ENCODE results near the gene NFIA. TPM values are rescaled to one million over a fixed set of nuclear protein-coding genes. Genes with fewer than 3 reads are reported as not detected.

NFIA gene
- total and polyA plus RNA-seq, 7 donors, result 4.0 to 42.7 (median 30.6) TPM

- H3K9me3 ChIP-seq, result no peaks in the 10 kb centered on the region
- peaks cover 20% of the 10 kb centered on the region for H3K4me1 ChIP-seq
- H3K27me3 ChIP-seq (ENCODE audit: insufficient read depth in 3 of 3, low read length in 2 of 3), result no peaks in the 10 kb centered on the region
- DNase-seq (no peak), ATAC-seq (no peak)
- WGBS, 3 donors, result 90 to 96% (median 92%) methylated on average over 5 of the region's 5 CpGs
- H3K27ac ChIP-seq, result no peak overlapping the region
- TF ChIP-seq, protein P1, sequence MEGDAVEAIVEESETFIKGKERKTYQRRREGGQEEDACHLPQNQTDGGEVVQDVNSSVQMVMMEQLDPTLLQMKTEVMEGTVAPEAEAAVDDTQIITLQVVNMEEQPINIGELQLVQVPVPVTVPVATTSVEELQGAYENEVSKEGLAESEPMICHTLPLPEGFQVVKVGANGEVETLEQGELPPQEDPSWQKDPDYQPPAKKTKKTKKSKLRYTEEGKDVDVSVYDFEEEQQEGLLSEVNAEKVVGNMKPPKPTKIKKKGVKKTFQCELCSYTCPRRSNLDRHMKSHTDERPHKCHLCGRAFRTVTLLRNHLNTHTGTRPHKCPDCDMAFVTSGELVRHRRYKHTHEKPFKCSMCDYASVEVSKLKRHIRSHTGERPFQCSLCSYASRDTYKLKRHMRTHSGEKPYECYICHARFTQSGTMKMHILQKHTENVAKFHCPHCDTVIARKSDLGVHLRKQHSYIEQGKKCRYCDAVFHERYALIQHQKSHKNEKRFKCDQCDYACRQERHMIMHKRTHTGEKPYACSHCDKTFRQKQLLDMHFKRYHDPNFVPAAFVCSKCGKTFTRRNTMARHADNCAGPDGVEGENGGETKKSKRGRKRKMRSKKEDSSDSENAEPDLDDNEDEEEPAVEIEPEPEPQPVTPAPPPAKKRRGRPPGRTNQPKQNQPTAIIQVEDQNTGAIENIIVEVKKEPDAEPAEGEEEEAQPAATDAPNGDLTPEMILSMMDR (IDR thresholded peaks at IDR 0.05), result no peak
- H3K4me3 ChIP-seq, result no peak overlapping the region
- H3K36me3 ChIP-seq (ENCODE audit: insufficient read depth in 1 of 2, low read depth in 1 of 2), result no peaks in the 10 kb centered on the region
- intact Hi-C loops (cut with DNase I), result loop anchor here in 1 of 2 donors (2.0 to 5.0 kb wide), 2 partner anchors 21 to 41 kb away; no protein-coding TSS in a partner anchor
These were observed 189.0 kb downstream of the NFIA start for GRCh38 chr1:61271412-61271789.

- no peaks in the 10 kb centered on the region for H3K27me3 ChIP-seq (ENCODE audit: insufficient read depth in 3 of 3, low read length in 2 of 3)
- no peaks in the 10 kb centered on the region for H3K9me3 ChIP-seq
- TF ChIP-seq, protein P1 (IDR thresholded peaks at IDR 0.05), result no peak
- DNase-seq, result no peak
- peak overlapping the region; percentile 19 for H3K27ac ChIP-seq
- peak in 2 of 4 donors; percentile 43 to 56 for ATAC-seq
- intact Hi-C loops (cut with DNase I), result loop anchor here in 1 of 2 donors (2.0 to 5.0 kb wide), 2 partner anchors 14 to 39 kb away; no protein-coding TSS in a partner anchor
- no peak overlapping the region for H3K4me3 ChIP-seq
- H3K4me1 ChIP-seq, result peaks cover 31% of the 10 kb centered on the region
- WGBS, 3 donors, result 63 to 76% (median 65%) methylated on average over 4 of the region's 4 CpGs
- H3K36me3 ChIP-seq (ENCODE audit: insufficient read depth in 1 of 2, low read depth in 1 of 2), result no peaks in the 10 kb centered on the region
These were observed 190.9 kb downstream of the NFIA start for GRCh38 chr1:61273167-61273705.

GRCh38 chr1:61273861-61274260, 191.5 kb downstream of the NFIA start:
- ATAC-seq (no peak), DNase-seq (no peak)
- 71 to 89% (median 75%) methylated on average over 5 of the region's 5 CpGs for WGBS, 3 donors
- intact Hi-C loops (cut with DNase I), result loop anchor here in 1 of 2 donors (2.0 to 5.0 kb wide), 2 partner anchors 15 to 38 kb away; no protein-coding TSS in a partner anchor
- Histone ChIP-seq H3K9me3 (no peaks in the 10 kb centered on the region), H3K27me3 (ENCODE audit: insufficient read depth in 3 of 3, low read length in 2 of 3) (no peaks in the 10 kb centered on the region), H3K4me3 (no peak overlapping the region), H3K27ac (peak overlapping the region; percentile 19), H3K4me1 (peaks cover 36% of the 10 kb centered on the region), H3K36me3 (ENCODE audit: insufficient read depth in 1 of 2, low read depth in 1 of 2) (no peaks in the 10 kb centered on the region)
- TF ChIP-seq, protein P1 (IDR thresholded peaks at IDR 0.05), result no peak

DNA sequence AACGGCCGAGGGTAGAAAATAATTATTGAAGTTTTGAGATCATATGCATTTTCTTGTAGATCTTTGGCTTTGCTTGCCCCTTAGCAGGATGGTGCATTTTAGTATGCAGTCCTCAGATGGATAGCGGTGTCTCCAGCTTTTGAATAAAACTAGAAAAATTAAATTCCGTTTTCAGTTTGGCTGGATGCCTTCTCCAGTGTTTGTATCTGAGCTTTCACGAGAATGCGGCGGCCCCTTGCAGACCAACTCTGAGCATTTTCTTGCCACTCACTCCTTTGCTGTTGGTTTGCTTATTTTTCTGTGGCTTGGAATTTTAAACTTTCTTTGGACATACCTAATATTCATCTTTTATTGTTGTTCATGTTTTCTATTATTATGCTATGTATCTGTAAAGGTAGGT, 192.6 kb downstream of the NFIA start:
- ATAC-seq, result no peak
- Histone ChIP-seq H3K27me3 (ENCODE audit: insufficient read depth in 3 of 3, low read length in 2 of 3) (no peaks in the 10 kb centered on the region), H3K4me1 (peaks cover 41% of the 10 kb centered on the region), H3K4me3 (peak overlapping the region; percentile 23), H3K27ac (peak overlapping the region; percentile 19), H3K36me3 (ENCODE audit: insufficient read depth in 1 of 2, low read depth in 1 of 2) (no peaks in the 10 kb centered on the region), H3K9me3 (no peaks in the 10 kb centered on the region)
- WGBS, 3 donors, result 50 to 65% (median 54%) methylated on average over 7 of the region's 7 CpGs
- no peak for DNase-seq
- TF ChIP-seq, protein P1 (IDR thresholded peaks at IDR 0.05), result no peak
- intact Hi-C loops (cut with DNase I), result loop anchor here in 1 of 2 donors (5.0 kb wide), 1 partner anchor 37 kb away; no protein-coding TSS in a partner anchor

DNA sequence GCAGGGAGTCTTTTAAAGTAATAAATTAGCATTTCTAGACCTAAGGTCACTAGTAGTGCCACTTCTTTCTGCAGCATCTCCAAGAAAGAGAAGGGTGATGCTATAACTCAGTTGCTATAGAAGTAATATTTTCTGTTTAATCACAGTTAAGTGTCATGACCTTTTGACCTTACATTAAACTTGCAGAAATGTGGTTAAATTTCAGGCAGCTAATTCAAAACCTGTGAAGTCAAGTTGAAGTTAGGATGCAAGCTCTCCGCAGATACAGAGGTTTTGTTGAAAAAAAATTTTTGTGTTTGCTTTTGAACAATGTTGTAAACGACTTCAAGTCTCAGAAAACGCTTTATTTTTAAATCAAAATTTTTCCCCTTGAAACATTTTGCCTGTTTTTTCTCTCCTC, 193.9 kb downstream of the NFIA start:
- ATAC-seq (no peak), DNase-seq (no peak)
- H3K27me3 ChIP-seq (ENCODE audit: insufficient read depth in 3 of 3, low read length in 2 of 3), result no peaks in the 10 kb centered on the region
- TF ChIP-seq, protein P1 (IDR thresholded peaks at IDR 0.05), result no peak
- no peaks in the 10 kb centered on the region for H3K9me3 ChIP-seq
- no peaks in the 10 kb centered on the region for H3K36me3 ChIP-seq (ENCODE audit: insufficient read depth in 1 of 2, low read depth in 1 of 2)
- no peak overlapping the region for H3K4me3 ChIP-seq
- intact Hi-C loops (cut with DNase I), result no loop called here
- H3K4me1 ChIP-seq, result peaks cover 41% of the 10 kb centered on the region
- peak overlapping the region; percentile 58 for H3K27ac ChIP-seq
- 60 to 83% (median 64%) methylated on average over 3 of the region's 3 CpGs for WGBS, 3 donors

Data from psoas muscle (tissue), 8 donors.